ENCODE measurements around the gene SORCS2. TPM values are rescaled to one million over a fixed set of nuclear protein-coding genes. Genes with fewer than 3 reads are reported as not detected.

Gene SORCS2
- total and polyA plus RNA-seq, 2 of the 4 experiments (the other 2 are of a cell fraction) = 0.36 to 0.62 TPM

DNA sequence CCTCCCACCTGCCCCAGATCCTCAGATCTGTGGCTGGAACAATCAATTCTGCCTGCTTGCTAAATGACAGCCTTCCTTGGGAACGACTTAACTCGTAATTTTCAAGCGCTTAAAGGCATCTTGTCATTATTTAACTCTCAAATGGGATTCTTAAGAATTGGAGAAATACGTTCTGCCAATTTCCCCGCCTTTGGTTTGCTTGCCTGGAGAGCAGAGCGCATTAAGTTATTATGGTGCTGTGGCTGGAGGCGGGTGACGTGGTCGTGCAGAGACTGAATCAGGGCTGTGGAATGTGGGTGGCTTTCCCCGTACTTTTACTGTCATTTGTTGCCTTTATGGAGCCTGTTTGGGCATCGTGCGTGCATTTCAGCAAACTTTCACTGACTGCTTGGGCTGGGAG is 321.3 kb downstream of the SORCS2 start:
- dilution Hi-C loops (cut with HindIII; ENCODE audit: low sequenced_read_pairs, unreplicated experiment) = no loop called here
- no peak overlapping the region for H3K27ac ChIP-seq (ENCODE audit: insufficient read depth, low read length)
- H3K27me3 ChIP-seq (ENCODE audit: control insufficient read depth, insufficient read depth, low read length) = peaks cover 39% of the 10 kb centered on the region
- H3K36me3 ChIP-seq (ENCODE audit: control insufficient read depth, insufficient read depth, low read length) = no peaks in the 10 kb centered on the region
- in situ Hi-C loops (cut with MboI; ENCODE audit: low sequenced_read_pairs) = no loop called here
- no TSS peak for BruUV-seq (replicated peaks)
- 62% methylated on average over 6 of the region's 12 CpGs; no CpG with 5 or more reads in 1 of the 2 experiments for WGBS, 2 experiments (ENCODE audit: extremely low coverage in 2 of 2, insufficient read length in 1 of 2)
- H4K5ac ChIP-seq (ENCODE audit: low read depth, low read length) = no peak overlapping the region
- TF ChIP-seq RFX5 (IDR thresholded peaks at IDR 0.05; ENCODE audit: low read depth, low read length) (no peak), CTCF (conservative IDR thresholded peaks at IDR 0.05; ENCODE audit: low read depth, low read length) (no peak), POLR2A (IDR thresholded peaks at IDR 0.05; ENCODE audit: low read depth, low read length) (no peak), MAZ (IDR thresholded peaks at IDR 0.05; ENCODE audit: borderline replicate concordance, low read depth, low read length) (no peak), RAD21 (IDR thresholded peaks at IDR 0.05; ENCODE audit: low read length) (no peak), CEBPB (IDR thresholded peaks at IDR 0.05; ENCODE audit: low read depth, low read length) (no peak), NFE2L2 (IDR thresholded peaks at IDR 0.05; ENCODE audit: low read depth, low read length) (no peak), SMC3 (IDR thresholded peaks at IDR 0.05; ENCODE audit: low read depth, low read length) (no peak), BHLHE40 (IDR thresholded peaks at IDR 0.05; ENCODE audit: low read depth, low read length) (no peak), CHD1 (IDR thresholded peaks at IDR 0.05; ENCODE audit: low read depth, low read length) (no peak), ELK1 (IDR thresholded peaks at IDR 0.05; ENCODE audit: borderline replicate concordance, low read depth, low read length) (no peak), MXI1 (IDR thresholded peaks at IDR 0.05; ENCODE audit: borderline replicate concordance, low read depth, low read length) (no peak), RCOR1 (IDR thresholded peaks at IDR 0.05; ENCODE audit: insufficient replicate concordance, low read length) (no peak), FOS (IDR thresholded peaks at IDR 0.05; ENCODE audit: low read depth, low read length) (no peak)
- TF ChIP-seq, protein P1, sequence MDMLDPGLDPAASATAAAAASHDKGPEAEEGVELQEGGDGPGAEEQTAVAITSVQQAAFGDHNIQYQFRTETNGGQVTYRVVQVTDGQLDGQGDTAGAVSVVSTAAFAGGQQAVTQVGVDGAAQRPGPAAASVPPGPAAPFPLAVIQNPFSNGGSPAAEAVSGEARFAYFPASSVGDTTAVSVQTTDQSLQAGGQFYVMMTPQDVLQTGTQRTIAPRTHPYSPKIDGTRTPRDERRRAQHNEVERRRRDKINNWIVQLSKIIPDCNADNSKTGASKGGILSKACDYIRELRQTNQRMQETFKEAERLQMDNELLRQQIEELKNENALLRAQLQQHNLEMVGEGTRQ (IDR thresholded peaks at IDR 0.05; ENCODE audit: low read depth, low read length) = no peak
- H3K4ac ChIP-seq (ENCODE audit: low read depth, low read length) = no peak overlapping the region
- H2AK5ac ChIP-seq (ENCODE audit: low read depth, low read length) = no peak overlapping the region
- ChIA-PET POLR2A (ENCODE audit: unreplicated experiment) (no interaction called here), CTCF (no interaction called here)
- no peak overlapping the region for H4K8ac ChIP-seq (ENCODE audit: low read depth in 2 of 2, low read length in 2 of 2)
- no peaks in the 10 kb centered on the region for H3K79me1 ChIP-seq (ENCODE audit: low read depth in 1 of 2, low read length in 2 of 2)
- no peak overlapping the region for H2BK120ac ChIP-seq (ENCODE audit: low read depth, low read length)
- no peaks in the 10 kb centered on the region for H3K9me3 ChIP-seq (ENCODE audit: control insufficient read depth, insufficient read depth, low read length)
- no peaks in the 10 kb centered on the region for H3K4me1 ChIP-seq (ENCODE audit: control insufficient read depth, insufficient read depth, low read length)
- no peaks in the 10 kb centered on the region for H3K9me1 ChIP-seq (ENCODE audit: insufficient read depth, low read length)
- H2BK20ac ChIP-seq (ENCODE audit: low read depth, low read length) = no peak overlapping the region
- no peak overlapping the region for H2BK5ac ChIP-seq (ENCODE audit: low read depth, low read length, poor library complexity, severe bottlenecking)
- intact Hi-C loops (cut with micrococcal nuclease) = no loop called here
- no peak overlapping the region for H3K23ac ChIP-seq (ENCODE audit: low read depth, low read length)
- H3K14ac ChIP-seq (replicated peaks; ENCODE audit: low read depth, low read length) = no peak overlapping the region
- H3K56ac ChIP-seq (ENCODE audit: extremely low read depth, insufficient read depth, low read length) = no peak overlapping the region
- ATAC-seq (ENCODE audit: low read depth) (no peak), DNase-seq (peak; percentile 39)
- H2BK15ac ChIP-seq (ENCODE audit: low read depth, low read length) = no peak overlapping the region
- H2AK9ac ChIP-seq (replicated peaks; ENCODE audit: low read depth, low read length, poor library complexity) = no peak overlapping the region
- H3K4me3 ChIP-seq (ENCODE audit: insufficient read depth, low read depth, low read length) = no peak overlapping the region
- no peak overlapping the region for H3K18ac ChIP-seq (ENCODE audit: low read depth, low read length)
- no peaks in the 10 kb centered on the region for H4K20me1 ChIP-seq (ENCODE audit: insufficient read depth, low read length)
- no peak overlapping the region for H3K9ac ChIP-seq (ENCODE audit: low read depth, low read length)
- no peak overlapping the region for H4K91ac ChIP-seq (ENCODE audit: insufficient read depth, low read depth, low read length)
- no peak overlapping the region for H3K4me2 ChIP-seq (ENCODE audit: low read depth, low read length)
- H2AFZ ChIP-seq (replicated peaks; ENCODE audit: low read length, poor library complexity) = no peak overlapping the region
